GM13977 (cell line): ENCODE data around the gene MID2.

Experiments used
- DNase-seq: peaks from one replicate; pipeline ENCODE4 v3.0.0; 2012; ENCODE audit warnings: low spot score
- in situ Hi-C: fragments of 300-500 bp; cut with MboI; formaldehyde crosslinking; loops from one replicate; pipeline ENCODE4 v1.12.0; 2022; ENCODE audit warnings: low sequenced_read_pairs, low pct_unique_long_range_greater_than_20kb, mixed read lengths, inconsistent platforms; ENCODE audit not compliant: unreplicated experiment
- TF ChIP-seq, protein P1 (sequence below): IDR thresholded peaks from 2 replicates; pipeline ENCODE4 v1.5.1; 2012; ENCODE audit warnings: mild to moderate bottlenecking, control low read depth; ENCODE audit not compliant: insufficient read depth; ENCODE audit errors: extremely low read depth, missing control alignments

MID2 gene

GRCh38 chrX:107880054-107880610 lies 54.5 kb downstream of the MID2 start:
- DNase-seq: no peak
- in situ Hi-C loops: no loop called here
- TF ChIP-seq, protein P1, sequence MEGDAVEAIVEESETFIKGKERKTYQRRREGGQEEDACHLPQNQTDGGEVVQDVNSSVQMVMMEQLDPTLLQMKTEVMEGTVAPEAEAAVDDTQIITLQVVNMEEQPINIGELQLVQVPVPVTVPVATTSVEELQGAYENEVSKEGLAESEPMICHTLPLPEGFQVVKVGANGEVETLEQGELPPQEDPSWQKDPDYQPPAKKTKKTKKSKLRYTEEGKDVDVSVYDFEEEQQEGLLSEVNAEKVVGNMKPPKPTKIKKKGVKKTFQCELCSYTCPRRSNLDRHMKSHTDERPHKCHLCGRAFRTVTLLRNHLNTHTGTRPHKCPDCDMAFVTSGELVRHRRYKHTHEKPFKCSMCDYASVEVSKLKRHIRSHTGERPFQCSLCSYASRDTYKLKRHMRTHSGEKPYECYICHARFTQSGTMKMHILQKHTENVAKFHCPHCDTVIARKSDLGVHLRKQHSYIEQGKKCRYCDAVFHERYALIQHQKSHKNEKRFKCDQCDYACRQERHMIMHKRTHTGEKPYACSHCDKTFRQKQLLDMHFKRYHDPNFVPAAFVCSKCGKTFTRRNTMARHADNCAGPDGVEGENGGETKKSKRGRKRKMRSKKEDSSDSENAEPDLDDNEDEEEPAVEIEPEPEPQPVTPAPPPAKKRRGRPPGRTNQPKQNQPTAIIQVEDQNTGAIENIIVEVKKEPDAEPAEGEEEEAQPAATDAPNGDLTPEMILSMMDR: no peak

DNA sequence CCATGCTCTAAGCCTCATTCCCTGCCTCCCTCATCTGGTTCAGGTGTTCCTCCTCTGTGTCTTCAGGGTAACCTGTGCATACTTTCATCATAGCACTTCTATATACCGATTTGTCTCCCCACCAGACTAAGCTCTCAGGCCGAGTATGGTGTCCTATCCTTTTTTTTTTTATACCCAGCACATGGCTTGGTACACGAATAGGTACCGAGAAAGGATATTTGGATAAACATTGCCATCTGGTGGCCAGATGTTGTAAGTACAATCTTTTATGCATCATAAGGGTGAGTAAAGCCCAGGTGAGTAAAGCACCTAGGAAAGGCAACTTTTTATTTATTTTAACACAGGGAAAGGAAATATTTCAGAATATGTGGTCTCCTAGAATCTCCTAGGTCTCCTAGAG lies 68.4 kb downstream of the MID2 start:
- DNase-seq: peak; percentile 50
- in situ Hi-C loops: no loop called here
- TF ChIP-seq, protein P1: peak; percentile 53

DNA sequence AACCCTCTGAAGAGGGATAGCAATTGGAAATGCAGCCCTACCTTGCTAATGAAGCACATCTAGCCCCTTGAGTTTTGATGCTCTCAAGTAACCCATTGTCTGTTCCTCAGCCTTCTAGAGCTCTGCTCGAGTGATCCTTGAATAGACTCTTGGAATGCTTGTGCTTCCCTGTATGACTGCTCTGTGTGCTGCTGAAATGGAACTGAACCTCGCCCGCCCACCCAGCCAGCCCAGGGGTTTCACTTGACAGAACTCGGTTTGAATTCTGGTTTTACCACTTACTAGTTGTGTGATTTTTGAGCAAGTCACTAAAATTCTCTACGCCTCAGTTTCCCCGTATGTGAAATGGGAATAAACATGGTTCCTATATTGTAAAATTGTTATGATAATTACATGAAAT lies 77.1 kb downstream of the MID2 start:
- TF ChIP-seq, protein P1: no peak
- DNase-seq: no peak
- in situ Hi-C loops: no loop called here

GRCh38 chrX:107905366-107905765 lies 79.7 kb downstream of the MID2 start:
- in situ Hi-C loops: no loop called here
- TF ChIP-seq, protein P1: no peak
- DNase-seq: no peak

GRCh38 chrX:107924136-107924746 lies 98.6 kb downstream of the MID2 start:
- no peak for DNase-seq
- TF ChIP-seq, protein P1: no peak
- in situ Hi-C loops: no loop called here

GRCh38 chrX:107934262-107934661 lies 108.6 kb downstream of the MID2 start:
- in situ Hi-C loops: no loop called here
- TF ChIP-seq, protein P1: no peak
- DNase-seq: no peak

DNA sequence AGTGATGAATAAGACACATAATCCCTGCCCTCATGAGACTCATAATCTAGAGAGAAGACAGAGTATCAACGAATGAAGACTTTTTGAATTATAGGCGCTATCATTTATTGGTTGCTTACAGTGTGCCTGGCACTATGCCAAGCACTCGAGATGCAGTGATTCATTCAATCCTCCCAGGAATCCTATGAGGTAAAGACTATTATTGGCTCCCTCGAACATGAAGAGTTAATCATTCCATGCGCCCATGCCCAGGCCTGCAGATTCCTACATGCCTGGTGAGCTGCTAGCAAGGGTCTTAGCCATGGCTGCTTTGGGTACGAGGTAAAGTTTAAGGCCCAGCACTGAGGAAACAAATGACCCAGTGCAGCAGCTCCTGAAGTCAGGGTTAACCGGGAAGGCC lies 109.5 kb downstream of the MID2 start:
- in situ Hi-C loops: no loop called here
- no peak for DNase-seq
- TF ChIP-seq, protein P1: no peak
